Activated CD4-positive, CD25-positive, alpha-beta regulatory T cell (primary cell): Measurements from ENCODE around the gene CTCFL.
"Not testable (repeated sequence)": the region's sequence is repeated elsewhere in the genome, so short reads cannot be mapped to it uniquely, and the experiment has no call there.

Experiments used
- DNase-seq, 4 experiments: peaks; one replicate each; lab custom pipeline; 2025; lab: John Stamatoyannopoulos, UW

The CTCFL gene

GRCh38 chr20:57507477-57507876, 17.5 kb downstream of the CTCFL start:
- DNase-seq, result no peak

- no peak for DNase-seq
These were observed 19.0 kb downstream of the CTCFL start for GRCh38 chr20:57505979-57506378.

- no peak for DNase-seq
These were observed 20.5 kb downstream of the CTCFL start for GRCh38 chr20:57504411-57504810.

GRCh38 chr20:57503035-57503658, 21.8 kb downstream of the CTCFL start:
- DNase-seq, result no peak

GRCh38 chr20:57502336-57502700, 22.6 kb downstream of the CTCFL start:
- DNase-seq, result no peak

GRCh38 chr20:57501461-57502335, 23.2 kb downstream of the CTCFL start:
- DNase-seq, result no peak

GRCh38 chr20:57500962-57501361, 24.0 kb downstream of the CTCFL start:
- no peak for DNase-seq

- DNase-seq, result no peak
These were observed 24.7 kb downstream of the CTCFL start for GRCh38 chr20:57500235-57500634.

GRCh38 chr20:57499676-57500075, 25.3 kb downstream of the CTCFL start:
- DNase-seq, result no peak

GRCh38 chr20:57498425-57499400, 26.2 kb downstream of the CTCFL start:
- DNase-seq, result no peak

GRCh38 chr20:57496592-57496991, 28.3 kb downstream of the CTCFL start:
- DNase-seq, result no peak

GRCh38 chr20:57495978-57496377, 29.0 kb downstream of the CTCFL start:
- no peak for DNase-seq

- no peak for DNase-seq
These were observed 31.8 kb downstream of the CTCFL start for GRCh38 chr20:57493091-57493615.

GRCh38 chr20:57491373-57491772, 33.6 kb downstream of the CTCFL start:
- no peak for DNase-seq

GRCh38 chr20:57488277-57488676, 36.7 kb downstream of the CTCFL start:
- DNase-seq, result not testable (repeated sequence)

GRCh38 chr20:57485770-57486169, 39.2 kb downstream of the CTCFL start:
- no peak for DNase-seq

- no peak for DNase-seq
These were observed 40.2 kb downstream of the CTCFL start for GRCh38 chr20:57484772-57485171.

- DNase-seq, result no peak
These were observed 41.5 kb downstream of the CTCFL start for GRCh38 chr20:57483287-57484050.

GRCh38 chr20:57482796-57483195, 42.1 kb downstream of the CTCFL start:
- DNase-seq, result no peak

GRCh38 chr20:57482148-57482547, 42.8 kb downstream of the CTCFL start:
- no peak for DNase-seq

- DNase-seq, result no peak
These were observed 43.6 kb downstream of the CTCFL start for GRCh38 chr20:57481281-57481711.
